SH-SY5Y (cell line): ENCODE data around the gene INHBA.

Source experiments
- GATA2 ChIP-seq: IDR thresholded peaks from 2 replicates; pipeline ENCODE4 v1.6.1; 2011; ENCODE audit warnings: mild to moderate bottlenecking, low read depth, low read length
- GATA3 ChIP-seq: IDR thresholded peaks from 2 replicates; pipeline ENCODE4 v1.6.1; 2011; ENCODE audit warnings: low read depth, mild to moderate bottlenecking, low read length, moderate library complexity

GRCh38 chr7:41655426-41655825 lies 47.5 kb downstream of the INHBA start:
- TF ChIP-seq GATA2 = no peak
- TF ChIP-seq GATA3 = no peak
